Measurements from ENCODE around the gene TGFBRAP1. TPM values are rescaled to one million over a fixed set of nuclear protein-coding genes. Genes with fewer than 3 reads are reported as not detected.

Gene TGFBRAP1
- total and polyA plus RNA-seq, 2 experiments from 2014 or later: 8.5 to 11.3 TPM

- no peaks in the 10 kb centered on the region for H3K9me3 ChIP-seq (ENCODE audit: low read depth)
- in situ Hi-C loops (cut with MboI): no loop called here
- 79 to 82% methylated on average over 10 of the region's 10 CpGs for WGBS, 2 experiments (ENCODE audit: low coverage in 1 of 2, low lambda C conversion rate in 2 of 2, missing lambda C conversion rate in 2 of 2)
- no peak for DNase-seq
- H3K9ac ChIP-seq: no peak overlapping the region
- H3F3A ChIP-seq (ENCODE audit: insufficient read depth): peaks cover 23% of the 10 kb centered on the region
- no peak overlapping the region for H2AFZ ChIP-seq
- TF ChIP-seq EZH2 (IDR thresholded peaks at IDR 0.05; ENCODE audit: insufficient read depth, poor library complexity, severe bottlenecking): no peak
- TF ChIP-seq EZH2phosphoT487 (IDR thresholded peaks at IDR 0.05; ENCODE audit: insufficient read depth, low read depth): no peak
- H3K79me2 ChIP-seq (ENCODE audit: insufficient read depth): no peaks in the 10 kb centered on the region
- H3K27ac ChIP-seq: no peak overlapping the region; the same call in 1 of the 2 replicates
- H3K9me2 ChIP-seq (ENCODE audit: insufficient read depth): no peaks in the 10 kb centered on the region
- no peaks in the 10 kb centered on the region for H3K36me3 ChIP-seq (ENCODE audit: low read depth)
- H3K4me1 ChIP-seq (ENCODE audit: insufficient read depth): peaks cover 24% of the 10 kb centered on the region
- no peak overlapping the region for H3K4me3 ChIP-seq
- H3K4me2 ChIP-seq (ENCODE audit: unreplicated experiment): no peak overlapping the region
- no peaks in the 10 kb centered on the region for H3K27me3 ChIP-seq (replicated peaks; ENCODE audit: insufficient read depth)
- no peaks in the 10 kb centered on the region for H4K20me1 ChIP-seq (ENCODE audit: insufficient read depth)
Measured at GRCh38 chr2:105258835-105259350, 70.6 kb downstream of the TGFBRAP1 start.

- peak overlapping the region; percentile 2 for H3K4me2 ChIP-seq (ENCODE audit: unreplicated experiment)
- DNase-seq: peak; percentile 81
- H4K20me1 ChIP-seq (ENCODE audit: insufficient read depth): no peaks in the 10 kb centered on the region
- TF ChIP-seq EZH2 (IDR thresholded peaks at IDR 0.05; ENCODE audit: insufficient read depth, poor library complexity, severe bottlenecking): no peak
- TF ChIP-seq EZH2phosphoT487 (IDR thresholded peaks at IDR 0.05; ENCODE audit: insufficient read depth, low read depth): no peak
- H2AFZ ChIP-seq: no peak overlapping the region
- H3K9me2 ChIP-seq (ENCODE audit: insufficient read depth): no peaks in the 10 kb centered on the region
- no peaks in the 10 kb centered on the region for H3K27me3 ChIP-seq (replicated peaks; ENCODE audit: insufficient read depth)
- peaks cover 24% of the 10 kb centered on the region for H3K4me1 ChIP-seq (ENCODE audit: insufficient read depth)
- H3F3A ChIP-seq (ENCODE audit: insufficient read depth): peaks cover 23% of the 10 kb centered on the region
- no peak overlapping the region for H3K9ac ChIP-seq
- H3K9me3 ChIP-seq (ENCODE audit: low read depth): no peaks in the 10 kb centered on the region
- in situ Hi-C loops (cut with MboI): no loop called here
- no peaks in the 10 kb centered on the region for H3K79me2 ChIP-seq (ENCODE audit: insufficient read depth)
- no peaks in the 10 kb centered on the region for H3K36me3 ChIP-seq (ENCODE audit: low read depth)
- H3K4me3 ChIP-seq: no peak overlapping the region
- 35 to 38% methylated on average over 3 of the region's 3 CpGs for WGBS, 2 experiments (ENCODE audit: low coverage in 1 of 2, low lambda C conversion rate in 2 of 2, missing lambda C conversion rate in 2 of 2)
- H3K27ac ChIP-seq: peak overlapping the region; percentile 41
Measured at GRCh38 chr2:105257981-105258380, 71.6 kb downstream of the TGFBRAP1 start.

- no peaks in the 10 kb centered on the region for H3K9me2 ChIP-seq (ENCODE audit: insufficient read depth)
- no peaks in the 10 kb centered on the region for H3K9me3 ChIP-seq (ENCODE audit: low read depth)
- H3K4me2 ChIP-seq (ENCODE audit: unreplicated experiment): no peak overlapping the region
- no peaks in the 10 kb centered on the region for H3K79me2 ChIP-seq (ENCODE audit: insufficient read depth)
- H3K9ac ChIP-seq: no peak overlapping the region
- H3F3A ChIP-seq (ENCODE audit: insufficient read depth): peaks cover 20% of the 10 kb centered on the region
- 71 to 73% methylated on average over 11 of the region's 11 CpGs for WGBS, 2 experiments (ENCODE audit: low coverage in 1 of 2, low lambda C conversion rate in 2 of 2, missing lambda C conversion rate in 2 of 2)
- in situ Hi-C loops (cut with MboI): no loop called here
- no peak overlapping the region for H2AFZ ChIP-seq
- DNase-seq: no peak
- peaks cover 22% of the 10 kb centered on the region for H3K4me1 ChIP-seq (ENCODE audit: insufficient read depth)
- H3K27ac ChIP-seq: no peak overlapping the region
- H4K20me1 ChIP-seq (ENCODE audit: insufficient read depth): no peaks in the 10 kb centered on the region
- TF ChIP-seq EZH2phosphoT487 (IDR thresholded peaks at IDR 0.05; ENCODE audit: insufficient read depth, low read depth) (no peak), EZH2 (IDR thresholded peaks at IDR 0.05; ENCODE audit: insufficient read depth, poor library complexity, severe bottlenecking) (no peak)
- no peaks in the 10 kb centered on the region for H3K36me3 ChIP-seq (ENCODE audit: low read depth)
- no peaks in the 10 kb centered on the region for H3K27me3 ChIP-seq (replicated peaks; ENCODE audit: insufficient read depth)
- H3K4me3 ChIP-seq: no peak overlapping the region
Measured at GRCh38 chr2:105256431-105257047, 73.0 kb downstream of the TGFBRAP1 start.

- H3K9me3 ChIP-seq (ENCODE audit: low read depth): no peaks in the 10 kb centered on the region
- H3K79me2 ChIP-seq (ENCODE audit: insufficient read depth): no peaks in the 10 kb centered on the region
- no peaks in the 10 kb centered on the region for H3K27me3 ChIP-seq (replicated peaks; ENCODE audit: insufficient read depth)
- 88 to 92% methylated on average over 2 of the region's 2 CpGs for WGBS, 2 experiments (ENCODE audit: low coverage in 1 of 2, low lambda C conversion rate in 2 of 2, missing lambda C conversion rate in 2 of 2)
- no peaks in the 10 kb centered on the region for H4K20me1 ChIP-seq (ENCODE audit: insufficient read depth)
- in situ Hi-C loops (cut with MboI): no loop called here
- H3K36me3 ChIP-seq (ENCODE audit: low read depth): no peaks in the 10 kb centered on the region
- no peak for DNase-seq
- no peak overlapping the region for H3K9ac ChIP-seq
- H2AFZ ChIP-seq: no peak overlapping the region
- H3K4me1 ChIP-seq (ENCODE audit: insufficient read depth): peaks cover 17% of the 10 kb centered on the region
- no peak overlapping the region for H3K4me2 ChIP-seq (ENCODE audit: unreplicated experiment)
- H3K9me2 ChIP-seq (ENCODE audit: insufficient read depth): no peaks in the 10 kb centered on the region
- H3K27ac ChIP-seq: no peak overlapping the region
- no peak overlapping the region for H3K4me3 ChIP-seq
- H3F3A ChIP-seq (ENCODE audit: insufficient read depth): peaks cover 17% of the 10 kb centered on the region
- TF ChIP-seq EZH2phosphoT487 (IDR thresholded peaks at IDR 0.05; ENCODE audit: insufficient read depth, low read depth): no peak
- no peak for TF ChIP-seq EZH2 (IDR thresholded peaks at IDR 0.05; ENCODE audit: insufficient read depth, poor library complexity, severe bottlenecking)
Measured at GRCh38 chr2:105255979-105256378, 73.6 kb downstream of the TGFBRAP1 start.
